Activated B cell treated with CpG ODN at 0.5 μM for 24 hours (primary cell): ENCODE measurements around the gene RABL6. TPM values are rescaled to one million over a fixed set of nuclear protein-coding genes. Genes with fewer than 3 reads are reported as not detected.

Source experiments
- ATAC-seq: fragments of 200-7000 bp; cut with Tn5 transposase; one replicate; pipeline ENCODE4 v1.10.0; 2021; ENCODE audit warnings: low read depth, mild to moderate bottlenecking, moderate library complexity
- CTCF ChIA-PET: fragments of 350-600 bp; sonication (Branson Sonifier 250); formaldehyde crosslinking; loops from one replicate; lab custom pipeline; 2021; ENCODE audit warnings: antibody characterized with exemption; lab: Charles Lee
- POLR2A ChIA-PET: fragments of 350-600 bp; sonication (Branson Sonifier 250); formaldehyde crosslinking; loops from one replicate; lab custom pipeline; 2021; ENCODE audit warnings: antibody characterized with exemption; lab: Charles Lee
- DNase-seq: peaks from one replicate; pipeline ENCODE4 v3.0.0; 2022
- H3K27ac Mint-ChIP-seq: one replicate; pipeline ENCODE4 v1.8.0; 2020; ENCODE audit warnings: mixed read lengths
- H3K27me3 Mint-ChIP-seq: one replicate; pipeline ENCODE4 v1.8.0; 2021; ENCODE audit warnings: mixed read lengths
- H3K36me3 Mint-ChIP-seq: one replicate; pipeline ENCODE4 v1.8.0; 2021; ENCODE audit warnings: low read depth, mixed read lengths
- H3K4me1 Mint-ChIP-seq: one replicate; pipeline ENCODE4 v1.8.0; 2021; ENCODE audit warnings: mixed read lengths
- H3K4me3 Mint-ChIP-seq: one replicate; pipeline ENCODE4 v1.8.0; 2020; ENCODE audit warnings: mild to moderate bottlenecking, mixed read lengths
- H3K9me3 Mint-ChIP-seq: one replicate; pipeline ENCODE4 v1.8.0; 2020; ENCODE audit warnings: mixed read lengths
- CTCF ChIP-seq: fragments of 200-600 bp; IDR thresholded peaks from one replicate; pipeline ENCODE4 v1.8.0; 2022; ENCODE audit warnings: antibody characterized with exemption, mild to moderate bottlenecking
- intact Hi-C: fragments of 100-400 bp; cut with micrococcal nuclease; formaldehyde crosslinking; loops from one replicate; pipeline ENCODE4 v1.15.1; 2024
- total RNA-seq: library from RNA; stranded (reverse); gene quantifications from 2 replicates; pipeline ENCODE4 v1.2.3, GENCODE V29; 2022

RABL6 gene
- total RNA-seq, 1 donor from 2014 or later: 75.0 TPM

- CTCF ChIA-PET: no interaction called here
Measured at GRCh38 chr9:136851941-136852663, 44.4 kb downstream of the RABL6 start, which contains the start of gene MAMDC4. TSS of gene MAMDC4 (plus strand) at chr9:136852346. CDS start at chr9:136852417, 71 bp downstream.

GRCh38 chr9:136852664-136853595, 45.2 kb downstream of the RABL6 start:
- Mint-ChIP-seq H3K4me3 (no peak overlapping the region), H3K27ac (no peak overlapping the region), H3K4me1 (peaks cover 16% of the 10 kb centered on the region), H3K27me3 (peaks cover 2% of the 10 kb centered on the region), H3K9me3 (no peaks in the 10 kb centered on the region), H3K36me3 (no peaks in the 10 kb centered on the region)
- no peak for TF ChIP-seq CTCF
- ATAC-seq (no peak), DNase-seq (no peak)
- intact Hi-C loops: no loop called here
- POLR2A ChIA-PET: interaction anchor here (0.5 kb wide), 1 partner anchor 232 kb away, joined by 5 read pairs; no protein-coding TSS in a partner anchor
- CTCF ChIA-PET: no interaction called here

More at GRCh38 chr9:136851941-136852663, 44.4 kb downstream of the RABL6 start, which contains the start of gene MAMDC4:
- intact Hi-C loops: no loop called here
- no peak for DNase-seq
- no peak for ATAC-seq
- Mint-ChIP-seq H3K4me1 (peaks cover 22% of the 10 kb centered on the region), H3K27me3 (peaks cover 6% of the 10 kb centered on the region), H3K27ac (no peak within 1 kb of the TSS), H3K36me3 (no peaks in the 10 kb centered on the region), H3K9me3 (no peaks in the 10 kb centered on the region), H3K4me3 (no peak within 1 kb of the TSS)
- no peak for TF ChIP-seq CTCF
- POLR2A ChIA-PET: interaction anchor here (0.5 kb wide), 1 partner anchor 233 kb away, joined by 5 read pairs; no protein-coding TSS in a partner anchor

DNA sequence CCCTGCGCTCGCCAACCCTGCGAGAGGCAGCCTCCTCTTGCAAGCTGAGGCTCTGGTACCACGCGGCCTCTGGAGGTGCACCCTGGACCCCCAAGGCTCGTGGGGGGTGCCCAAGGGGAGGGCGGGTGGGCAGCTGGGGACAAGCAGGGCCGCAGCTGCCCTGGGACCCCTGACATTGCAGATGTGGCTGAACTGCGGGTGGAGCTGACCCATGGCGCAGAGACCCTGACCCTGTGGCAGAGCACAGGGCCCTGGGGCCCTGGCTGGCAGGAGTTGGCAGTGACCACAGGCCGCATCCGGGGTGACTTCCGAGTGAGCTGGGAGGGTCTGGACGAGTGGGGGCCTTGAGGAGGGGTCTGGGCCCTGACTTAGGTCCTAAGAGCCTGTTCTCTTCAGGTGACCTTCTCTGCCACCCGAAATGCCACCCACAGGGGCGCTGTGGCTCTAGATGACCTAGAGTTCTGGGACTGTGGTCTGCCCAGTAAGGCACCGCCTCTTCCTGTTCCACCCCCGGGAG, 45.9 kb downstream of the RABL6 start:
- intact Hi-C loops: no loop called here
- Mint-ChIP-seq H3K27ac (no peak overlapping the region), H3K27me3 (no peaks in the 10 kb centered on the region), H3K36me3 (no peaks in the 10 kb centered on the region), H3K4me1 (peaks cover 14% of the 10 kb centered on the region), H3K4me3 (no peak overlapping the region), H3K9me3 (no peaks in the 10 kb centered on the region)
- DNase-seq (no peak), ATAC-seq (no peak)
- POLR2A ChIA-PET: no interaction called here
- CTCF ChIA-PET: no interaction called here
- no peak for TF ChIP-seq CTCF

DNA sequence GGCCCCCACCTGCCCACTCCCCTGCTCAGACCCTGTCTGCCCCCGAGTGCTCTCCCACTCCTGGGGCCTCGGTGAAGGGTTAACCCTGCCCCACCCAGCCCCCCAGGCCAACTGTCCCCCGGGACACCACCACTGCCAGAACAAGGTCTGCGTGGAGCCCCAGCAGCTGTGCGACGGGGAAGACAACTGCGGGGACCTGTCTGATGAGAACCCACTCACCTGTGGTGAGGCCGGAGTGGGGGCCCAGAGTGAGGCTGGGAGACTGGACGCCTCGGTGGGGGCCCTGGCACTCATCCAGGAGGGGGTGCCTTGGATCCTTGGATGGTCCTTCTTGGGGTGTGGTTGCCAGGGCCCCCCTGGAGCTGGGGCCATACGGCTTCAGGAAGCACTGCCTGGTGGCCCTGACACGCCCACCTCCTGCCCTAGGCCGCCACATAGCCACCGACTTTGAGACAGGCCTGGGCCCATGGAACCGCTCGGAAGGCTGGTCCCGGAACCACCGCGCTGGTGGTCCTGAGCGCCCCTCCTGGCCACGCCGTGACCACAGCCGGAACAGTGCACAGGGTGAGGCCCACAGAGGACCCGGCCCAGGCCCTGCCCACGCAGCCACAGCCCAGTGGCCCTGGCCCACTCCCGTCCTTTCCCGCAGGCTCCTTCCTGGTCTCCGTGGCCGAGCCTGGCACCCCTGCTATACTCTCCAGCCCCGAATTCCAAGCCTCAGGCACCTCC, 46.5 kb downstream of the RABL6 start:
- POLR2A ChIA-PET: interaction anchor here (0.6 kb wide), 1 partner anchor 231 kb away, joined by 5 read pairs; no protein-coding TSS in a partner anchor
- H3K4me1 Mint-ChIP-seq: peaks cover 11% of the 10 kb centered on the region

More for the DNA sequence above, 46.5 kb downstream of the RABL6 start:
- TF ChIP-seq CTCF: no peak
- CTCF ChIA-PET: no interaction called here
- Mint-ChIP-seq H3K27me3 (no peaks in the 10 kb centered on the region), H3K9me3 (no peaks in the 10 kb centered on the region), H3K4me3 (no peak overlapping the region), H3K27ac (no peak overlapping the region), H3K36me3 (no peaks in the 10 kb centered on the region)
- DNase-seq (no peak), ATAC-seq (no peak)
- intact Hi-C loops: no loop called here
